RWPE2 (cell line): ENCODE results near the gene CBLIF.
"Not testable (repeated sequence)": the region's sequence is repeated elsewhere in the genome, so short reads cannot be mapped to it uniquely, and the experiment has no call there.

Experiments used
- ATAC-seq: fragments of 200-7000 bp; cut with Tn5 transposase; 3 replicates; pipeline ENCODE4 v1.9.1; 2021; ENCODE audit warnings: low read depth
- DNase-seq: peaks from one replicate; pipeline ENCODE4 v3.0.0-alpha.2; 2020; ENCODE audit warnings: low spot score
- H3K27ac ChIP-seq: fragments of 450-650 bp; 2 replicates; pipeline ENCODE4 v1.5.1; 2017; ENCODE audit warnings: mild to moderate bottlenecking; ENCODE audit not compliant: poor library complexity, severe bottlenecking
- H3K27me3 ChIP-seq: fragments of 250-450 bp; sonication (Bioruptor Pico); 2 replicates; pipeline ENCODE4 v1.5.1; 2021; ENCODE audit warnings: mild to moderate bottlenecking, moderate library complexity; ENCODE audit not compliant: insufficient read depth, poor library complexity, severe bottlenecking
- H3K36me3 ChIP-seq: fragments of 250-450 bp; sonication (Bioruptor Pico); 2 replicates; pipeline ENCODE4 v1.5.1; 2020; ENCODE audit warnings: low read depth, mild to moderate bottlenecking, moderate library complexity
- H3K4me1 ChIP-seq: fragments of 250-450 bp; sonication (Bioruptor Pico); 2 replicates; pipeline ENCODE4 v1.5.1; 2021; ENCODE audit warnings: mild to moderate bottlenecking, moderate library complexity; ENCODE audit not compliant: insufficient read depth, poor library complexity, severe bottlenecking
- H3K4me3 ChIP-seq: fragments of 250-450 bp; sonication (Bioruptor Pico); 2 replicates; pipeline ENCODE4 v1.5.1; 2021; ENCODE audit warnings: mild to moderate bottlenecking, moderate library complexity; ENCODE audit not compliant: severe bottlenecking
- H3K9me3 ChIP-seq: fragments of 250-450 bp; sonication (Bioruptor Pico); 2 replicates; pipeline ENCODE4 v1.5.1; 2021; ENCODE audit warnings: mild to moderate bottlenecking, moderate library complexity; ENCODE audit not compliant: severe bottlenecking
- CTCF ChIP-seq: fragments of 450-650 bp; IDR thresholded peaks from one replicate; pipeline ENCODE4 v1.5.1; 2017; ENCODE audit warnings: mild to moderate bottlenecking, moderate library complexity; ENCODE audit not compliant: poor library complexity, severe bottlenecking

CBLIF gene

GRCh38 chr11:59818572-59818971, 26.7 kb downstream of the CBLIF start:
- no peak for TF ChIP-seq CTCF
- no peak for ATAC-seq

GRCh38 chr11:59816434-59816833, 28.9 kb downstream of the CBLIF start:
- not testable (repeated sequence) for H3K27me3 ChIP-seq, H3K36me3 ChIP-seq, DNase-seq, H3K4me1 ChIP-seq, H3K4me3 ChIP-seq, ATAC-seq, H3K27ac ChIP-seq, H3K9me3 ChIP-seq

More at GRCh38 chr11:59818572-59818971, 26.7 kb downstream of the CBLIF start:
- no peaks in the 10 kb centered on the region for H3K4me1 ChIP-seq
- no peaks in the 10 kb centered on the region for H3K27me3 ChIP-seq
- no peaks in the 10 kb centered on the region for H3K36me3 ChIP-seq
- DNase-seq, result no peak
- H3K4me3 ChIP-seq, result no peak overlapping the region
- H3K9me3 ChIP-seq, result no peaks in the 10 kb centered on the region
- no peak overlapping the region for H3K27ac ChIP-seq

- H3K36me3 ChIP-seq, result no peaks in the 10 kb centered on the region
- H3K4me1 ChIP-seq, result peaks cover 4% of the 10 kb centered on the region
- H3K27ac ChIP-seq, result no peak overlapping the region
- no peak overlapping the region for H3K4me3 ChIP-seq
- H3K9me3 ChIP-seq, result no peaks in the 10 kb centered on the region
- ATAC-seq, result no peak
- TF ChIP-seq CTCF, result no peak
- no peaks in the 10 kb centered on the region for H3K27me3 ChIP-seq
- no peak for DNase-seq
These were observed 29.5 kb downstream of the CBLIF start for GRCh38 chr11:59815754-59816153.

GRCh38 chr11:59814021-59814420, 31.3 kb downstream of the CBLIF start:
- DNase-seq (no peak), ATAC-seq (no peak)
- H3K9me3 ChIP-seq, result no peaks in the 10 kb centered on the region
- H3K4me1 ChIP-seq, result peaks cover 9% of the 10 kb centered on the region
- TF ChIP-seq CTCF, result no peak
- H3K4me3 ChIP-seq, result no peak overlapping the region
- H3K36me3 ChIP-seq, result peaks cover under 1% of the 10 kb centered on the region
- no peak overlapping the region for H3K27ac ChIP-seq
- H3K27me3 ChIP-seq, result no peaks in the 10 kb centered on the region

GRCh38 chr11:59813364-59813763, 31.9 kb downstream of the CBLIF start:
- TF ChIP-seq CTCF, result no peak
- Histone ChIP-seq H3K27ac (no peak overlapping the region), H3K4me1 (peaks cover 9% of the 10 kb centered on the region)

More at GRCh38 chr11:59813364-59813763, 31.9 kb downstream of the CBLIF start:
- no peak for ATAC-seq
- DNase-seq, result no peak
- no peak overlapping the region for H3K4me3 ChIP-seq
- peaks cover 7% of the 10 kb centered on the region for H3K36me3 ChIP-seq
- H3K9me3 ChIP-seq, result no peaks in the 10 kb centered on the region
- no peaks in the 10 kb centered on the region for H3K27me3 ChIP-seq
